ENCODE measurements around the gene DLG1.

The DLG1 gene

DNA sequence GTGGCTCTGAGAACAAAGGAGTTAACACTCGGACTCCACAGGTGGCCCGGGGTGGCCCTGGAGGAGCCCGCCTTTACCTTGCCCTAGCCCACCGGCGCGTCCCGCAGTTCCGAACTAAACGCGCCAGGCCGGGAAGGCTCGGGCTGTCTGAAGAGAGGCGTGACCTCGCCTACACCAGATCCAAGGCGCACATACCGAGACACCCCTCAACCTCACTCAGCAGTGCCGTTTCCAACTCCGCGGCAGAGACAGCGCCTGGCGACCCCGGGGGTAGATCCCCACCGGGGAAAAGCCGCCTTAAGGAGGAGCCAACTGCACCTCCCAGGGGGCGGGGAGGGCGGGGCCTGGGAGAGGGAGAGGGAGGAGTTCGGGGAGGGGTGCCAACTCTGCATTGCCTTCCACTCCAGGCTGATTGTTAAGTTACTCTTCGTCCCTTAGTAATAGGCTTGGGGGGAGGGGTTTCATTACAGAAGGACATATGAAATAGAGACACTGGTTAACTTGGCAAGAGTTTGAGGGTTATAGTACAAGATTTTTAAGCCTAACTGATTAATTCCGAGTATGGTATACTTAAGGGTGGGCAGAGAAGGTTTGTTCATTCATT, at the start of gene DLG1:
Gene DLG1, minus strand, starts transcription at position 272 of the 604 bp plus-strand sequence. CDS start 1,408 bp downstream, outside the sequence.
- in situ Hi-C loops (cut with MboI; ENCODE audit: low sequenced_read_pairs) = no loop called here

DNA sequence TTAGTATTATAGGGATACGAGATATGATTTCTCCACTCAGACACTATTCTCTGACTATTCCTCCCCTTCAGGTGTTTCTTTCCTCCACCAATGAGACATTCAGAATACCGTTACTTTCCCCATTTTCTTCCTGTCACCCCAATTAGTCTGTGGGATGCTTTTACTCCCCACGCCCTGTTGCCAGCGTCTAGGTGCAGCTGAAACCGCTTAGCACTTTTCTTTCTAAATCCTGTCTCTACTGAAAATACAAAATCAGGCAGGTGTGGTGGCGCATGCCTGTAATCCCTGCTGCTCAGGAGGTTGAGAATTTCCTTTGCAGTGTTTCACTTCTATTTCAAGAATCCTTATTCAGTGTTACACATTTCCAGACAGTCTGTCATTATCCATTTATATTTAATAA, 49.6 kb upstream of the DLG1 start:
- in situ Hi-C loops (cut with MboI; ENCODE audit: low sequenced_read_pairs) = no loop called here

DNA sequence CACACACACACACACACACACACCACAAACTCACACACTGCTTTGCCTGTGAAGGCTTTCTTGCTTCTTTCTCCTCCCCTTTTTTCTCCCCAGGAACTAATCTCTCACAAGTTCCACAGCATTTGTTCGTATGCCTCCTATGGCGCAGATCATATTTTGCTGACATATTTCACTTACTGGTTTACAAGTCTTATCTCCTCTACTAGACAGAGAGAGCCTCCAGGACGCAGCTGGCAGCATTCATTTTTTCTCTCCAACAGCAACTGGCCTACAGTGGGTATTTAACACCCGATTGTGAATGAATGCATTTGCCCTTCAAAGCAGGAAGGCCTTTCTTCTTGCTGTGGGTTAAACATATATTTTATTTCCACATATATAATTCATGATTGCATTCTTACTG, 47.0 kb upstream of the DLG1 start:
- in situ Hi-C loops (cut with MboI; ENCODE audit: low sequenced_read_pairs) = no loop called here

- in situ Hi-C loops (cut with MboI; ENCODE audit: low sequenced_read_pairs) = no loop called here
Observed at GRCh38 chr3:197344582-197345318, 46.3 kb upstream of the DLG1 start.

DNA sequence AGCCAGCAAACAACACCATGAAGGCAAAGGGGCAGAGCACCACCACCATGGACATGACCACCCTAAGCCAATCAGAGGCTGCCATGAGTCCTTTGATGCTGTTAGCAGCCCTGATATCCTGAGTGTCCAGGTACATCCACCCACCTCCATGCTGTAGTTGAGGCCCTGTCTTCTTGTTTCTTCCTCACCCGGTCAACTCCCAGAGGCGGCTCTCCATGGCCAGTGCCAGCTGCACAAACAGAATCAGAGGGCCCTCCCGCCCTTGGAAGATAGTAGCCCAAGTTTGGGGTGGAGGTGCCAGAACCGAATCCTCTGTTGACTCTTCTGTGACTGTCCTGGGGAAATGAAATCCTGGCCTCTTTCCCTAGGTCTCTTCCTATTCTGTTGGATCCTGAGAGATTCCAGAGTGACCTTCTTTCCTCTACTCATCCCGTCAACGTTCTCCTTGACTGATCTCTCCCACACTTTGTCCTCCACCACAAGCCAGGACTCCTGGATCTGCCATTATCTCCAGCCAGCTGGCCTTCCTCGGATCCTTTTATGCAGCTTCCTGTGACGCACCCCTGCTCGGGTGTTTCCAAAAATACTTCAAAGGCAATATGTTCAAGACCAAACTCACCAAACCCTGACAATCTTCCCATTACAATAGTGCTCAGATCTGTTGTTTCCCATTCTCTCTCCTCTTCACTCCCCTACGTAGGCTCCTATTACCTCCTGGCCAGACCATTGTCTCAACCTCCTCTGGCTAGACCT, 45.4 kb upstream of the DLG1 start:
- in situ Hi-C loops (cut with MboI; ENCODE audit: low sequenced_read_pairs) = no loop called here

GRCh38 chr3:197343111-197343510, 44.7 kb upstream of the DLG1 start:
- in situ Hi-C loops (cut with MboI; ENCODE audit: low sequenced_read_pairs) = no loop called here

DNA sequence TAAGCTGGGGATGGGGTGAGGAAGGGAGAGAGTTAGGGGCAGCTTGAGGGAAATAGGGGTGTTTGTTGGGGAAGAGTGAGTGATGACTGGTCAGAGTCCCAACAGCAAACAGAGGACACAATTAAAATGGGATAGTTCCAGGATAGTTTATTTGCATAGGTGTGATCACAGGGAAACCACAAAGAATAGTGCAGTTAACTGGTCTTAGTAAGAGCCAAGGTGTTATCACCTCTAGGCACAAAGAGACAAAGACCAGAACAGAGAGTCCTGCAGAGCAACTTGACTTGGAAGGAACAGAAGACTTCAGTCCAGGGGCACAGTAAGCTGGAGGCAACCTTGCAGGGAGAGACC, 42.1 kb upstream of the DLG1 start:
- in situ Hi-C loops (cut with MboI; ENCODE audit: low sequenced_read_pairs) = no loop called here

GRCh38 chr3:197339841-197340520, 41.6 kb upstream of the DLG1 start:
- in situ Hi-C loops (cut with MboI; ENCODE audit: low sequenced_read_pairs) = no loop called here

- in situ Hi-C loops (cut with MboI; ENCODE audit: low sequenced_read_pairs) = no loop called here
Observed at GRCh38 chr3:197338586-197338985, 40.2 kb upstream of the DLG1 start.

GRCh38 chr3:197337656-197338055, 39.2 kb upstream of the DLG1 start:
- in situ Hi-C loops (cut with MboI; ENCODE audit: low sequenced_read_pairs) = no loop called here

DNA sequence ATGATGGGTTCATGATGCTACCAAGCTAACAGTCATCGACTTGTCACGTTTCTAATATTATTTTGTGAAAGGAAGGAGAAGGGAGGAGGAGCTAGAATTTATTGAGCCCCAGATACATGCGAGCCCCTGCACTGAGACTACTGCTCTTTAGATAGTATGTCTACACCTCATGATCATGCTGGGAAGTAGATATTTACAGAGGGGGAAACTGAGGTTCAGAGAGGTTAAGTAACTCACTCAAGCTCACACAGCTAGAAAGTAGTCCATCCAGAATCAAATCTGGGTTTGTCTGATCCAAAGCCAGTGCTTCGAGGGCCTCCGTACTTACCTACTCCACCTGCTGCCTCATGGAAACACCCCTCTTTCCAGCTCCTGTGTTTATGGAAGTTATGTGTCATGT, 38.8 kb upstream of the DLG1 start:
- in situ Hi-C loops (cut with MboI; ENCODE audit: low sequenced_read_pairs) = no loop called here

DNA sequence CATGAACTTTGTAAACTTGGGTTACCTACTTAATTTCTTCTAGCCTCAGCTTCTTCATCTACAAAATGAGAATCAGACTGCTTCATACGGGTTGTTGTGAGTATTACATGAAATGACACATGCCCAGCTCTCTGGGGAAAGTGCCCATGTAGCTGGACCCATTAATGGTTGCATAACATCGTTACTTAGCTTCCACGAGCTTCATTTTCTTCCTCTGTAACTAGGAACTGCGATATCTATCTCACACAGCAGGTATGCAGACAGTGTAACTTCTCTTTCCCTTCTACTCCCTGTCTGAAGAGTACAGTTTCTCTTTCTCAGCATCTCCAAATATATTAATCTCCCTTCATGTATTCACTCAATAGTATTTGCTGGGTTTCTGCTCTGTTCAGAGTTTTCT, 37.9 kb upstream of the DLG1 start:
- in situ Hi-C loops (cut with MboI; ENCODE audit: low sequenced_read_pairs) = no loop called here

GRCh38 chr3:197335428-197336132, 37.2 kb upstream of the DLG1 start:
- in situ Hi-C loops (cut with MboI; ENCODE audit: low sequenced_read_pairs) = no loop called here

DNA sequence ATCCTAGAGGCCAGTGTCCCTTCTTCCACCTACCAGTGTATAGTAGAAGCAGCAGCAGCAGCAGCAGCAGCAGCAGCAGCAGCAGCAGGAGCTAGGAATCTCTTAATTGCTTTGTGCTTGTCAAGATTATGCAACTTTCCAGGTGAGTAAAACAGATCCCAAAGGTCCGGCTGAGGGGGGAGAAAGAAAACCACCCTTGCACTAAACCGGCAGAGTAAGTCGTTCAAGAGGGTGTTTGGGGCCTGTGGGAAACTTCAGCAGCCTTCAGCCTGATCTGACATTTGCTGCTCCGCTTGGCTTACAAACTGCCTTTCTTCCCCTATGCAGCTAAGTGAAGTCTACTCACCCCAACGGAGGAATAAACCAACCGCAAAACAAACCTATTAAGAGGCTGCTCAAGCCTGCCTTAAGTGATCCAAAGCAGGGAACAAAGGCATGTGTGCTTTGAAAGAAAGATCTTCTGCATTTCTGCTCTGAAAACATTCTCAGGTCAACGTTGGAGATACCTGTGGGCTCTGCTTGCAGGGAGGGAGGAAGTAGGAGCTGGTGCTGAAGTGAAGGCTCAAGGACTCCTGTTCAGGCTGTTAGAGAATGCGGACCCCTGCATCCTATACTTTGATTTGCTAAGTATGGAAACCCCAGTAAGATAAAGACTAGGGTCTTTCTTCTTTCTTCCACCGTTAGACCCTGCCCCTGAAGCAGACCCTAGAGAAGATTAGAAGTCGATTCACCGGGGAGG, 35.7 kb upstream of the DLG1 start:
- in situ Hi-C loops (cut with MboI; ENCODE audit: low sequenced_read_pairs) = no loop called here

DNA sequence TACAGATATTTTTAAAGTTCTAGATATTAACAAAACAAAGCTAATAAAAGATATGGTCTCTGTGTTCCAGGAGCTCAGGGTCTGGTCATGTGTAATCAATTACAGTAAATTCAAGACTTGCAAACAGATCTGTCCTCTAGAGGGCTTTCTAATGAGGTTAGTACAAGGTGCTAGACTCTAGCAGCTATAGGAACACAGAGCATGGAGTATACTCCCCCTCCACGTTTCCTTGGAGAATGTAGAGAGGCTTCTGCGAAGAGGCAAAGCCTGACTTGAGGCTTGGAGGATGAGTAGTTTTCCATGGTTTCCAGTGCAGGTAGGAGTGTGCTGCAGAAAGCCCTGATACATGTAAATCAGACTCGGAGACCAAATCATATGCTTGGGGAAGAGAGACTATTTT, 32.7 kb upstream of the DLG1 start:
- in situ Hi-C loops (cut with MboI; ENCODE audit: low sequenced_read_pairs) = no loop called here

DNA sequence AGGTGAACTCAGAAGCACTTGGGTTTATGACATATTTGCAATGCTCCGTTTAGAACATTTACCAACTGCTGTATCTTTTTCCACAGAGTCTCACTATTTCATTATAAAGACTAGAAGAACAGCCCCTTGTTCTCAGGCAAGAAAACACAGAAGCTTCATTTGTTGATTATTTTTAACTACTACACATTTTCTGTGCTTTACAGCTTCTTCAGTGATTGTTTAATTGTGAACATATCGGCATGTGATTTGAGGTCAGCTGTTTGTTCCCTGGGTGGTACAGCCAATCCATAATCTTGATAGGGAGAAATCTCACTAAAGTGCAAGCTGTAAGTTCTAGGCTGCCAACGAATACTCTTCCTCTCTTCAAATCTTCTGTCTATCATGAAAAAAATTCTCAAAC, 31.0 kb upstream of the DLG1 start:
- in situ Hi-C loops (cut with MboI; ENCODE audit: low sequenced_read_pairs) = no loop called here

GRCh38 chr3:197328198-197328597, 29.8 kb upstream of the DLG1 start:
- in situ Hi-C loops (cut with MboI; ENCODE audit: low sequenced_read_pairs) = no loop called here

GRCh38 chr3:197327701-197328100, 29.3 kb upstream of the DLG1 start:
- in situ Hi-C loops (cut with MboI; ENCODE audit: low sequenced_read_pairs) = no loop called here

- in situ Hi-C loops (cut with MboI; ENCODE audit: low sequenced_read_pairs) = no loop called here
Observed at GRCh38 chr3:197325773-197326172, 27.4 kb upstream of the DLG1 start.

DNA sequence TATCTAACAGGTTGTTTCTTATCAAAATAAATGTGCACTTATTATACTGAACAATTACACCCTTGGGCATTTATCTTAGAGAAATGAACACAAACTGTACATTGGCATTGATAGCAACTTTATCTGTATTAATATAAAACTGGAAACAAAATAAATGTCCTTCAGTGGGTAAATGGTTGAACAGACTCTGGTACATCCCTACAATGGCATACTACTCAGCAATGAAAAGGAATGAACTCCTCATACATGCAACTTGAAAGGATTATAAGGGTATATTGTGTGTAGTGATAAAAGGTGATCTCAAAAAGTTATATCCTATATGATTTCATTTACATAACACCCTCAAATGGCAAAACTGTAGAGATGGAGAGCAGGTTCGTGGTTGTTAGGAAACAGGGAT, 23.7 kb upstream of the DLG1 start:
- in situ Hi-C loops (cut with MboI; ENCODE audit: low sequenced_read_pairs) = no loop called here

All from hTERT RPE-1 (cell line).